T-cell (primary cell): ENCODE data around the gene STX8. TPM values are rescaled to one million over a fixed set of nuclear protein-coding genes. Genes with fewer than 3 reads are reported as not detected.

Experiments used
- ATAC-seq, 4 experiments: fragments of 200-7000 bp in 3 of 4; fragments of 150-1000 bp in 1 of 4; cut with Tn5 transposase; replicated peaks in 1 of 4; 1 replicate in 3 of 4; 2 replicates in 1 of 4; pipeline ENCODE4 v1.10.0; 2021; ENCODE audit warnings: moderate library complexity in 3 of 4, mild to moderate bottlenecking in 2 of 4, moderate number of reproducible peaks in 1 of 4
- CTCF ChIA-PET, 2 donors: fragments of 300-600 bp; sonication (Branson Sonifier 250); formaldehyde crosslinking; loops; one replicate each; lab custom pipeline; 2022; ENCODE audit warnings: antibody characterized with exemption in 2 of 2; lab: Charles Lee
- POLR2A ChIA-PET, 2 donors: fragments of 300-600 bp; sonication (Branson Sonifier 250); formaldehyde crosslinking; loops; one replicate each; lab custom pipeline; 2022; ENCODE audit warnings: antibody characterized with exemption in 2 of 2; lab: Charles Lee
- DNase-seq, 35 experiments: peaks; one replicate each; pipeline versions ENCODE4 v3.0.0 to v3.0.0-alpha.2; 2013 to 2023
- H3K27ac ChIP-seq: one replicate; pipeline ENCODE4 v1.5.1; 2013; ENCODE audit warnings: low read length
- H3K27me3 ChIP-seq, 2 experiments: replicated peaks in 1 of 2; 1 replicate in 1 of 2; 2 replicates in 1 of 2; pipeline versions ENCODE4 v1.6.1 to v1.7.0; 2013; ENCODE audit warnings: low read length in 1 of 2, mixed read lengths in 1 of 2; ENCODE audit not compliant: control insufficient read depth in 2 of 2, insufficient read depth in 2 of 2; ENCODE audit errors: extremely low read depth in 1 of 2
- H3K36me3 ChIP-seq, 2 donors: 1 replicate in 1 of 2; 2 replicates in 1 of 2; pipeline versions ENCODE4 v1.6.1 to v1.7.0; 2013; ENCODE audit warnings: low read length in 1 of 2; ENCODE audit not compliant: control insufficient read depth in 2 of 2, insufficient read depth in 1 of 2; ENCODE audit errors: extremely low read depth in 1 of 2
- H3K4me1 ChIP-seq, 2 experiments: 1 replicate in 1 of 2; 2 replicates in 1 of 2; pipeline versions ENCODE4 v1.6.1 to v1.7.0; 2013; ENCODE audit warnings: low read length in 2 of 2, mixed read lengths in 1 of 2; ENCODE audit not compliant: insufficient read depth in 2 of 2, control insufficient read depth in 1 of 2; ENCODE audit errors: extremely low read depth in 1 of 2
- H3K4me3 ChIP-seq, 2 donors: 1 replicate in 1 of 2; 2 replicates in 1 of 2; pipeline versions ENCODE4 v1.5.1 to v1.7.0; 2013; ENCODE audit warnings: mild to moderate bottlenecking in 2 of 2, low read length in 1 of 2, moderate library complexity in 1 of 2; ENCODE audit not compliant: control insufficient read depth in 1 of 2; ENCODE audit errors: extremely low read depth in 1 of 2
- H3K9me3 ChIP-seq: 2 replicates; pipeline ENCODE4 v1.7.0; 2013
- H3K27ac Mint-ChIP-seq, 2 donors: one replicate each; pipeline ENCODE4 v1.8.0; 2020 to 2021; ENCODE audit warnings: mild to moderate bottlenecking in 2 of 2, mixed read lengths in 2 of 2
- H3K27me3 Mint-ChIP-seq, 2 donors: one replicate each; pipeline ENCODE4 v1.8.0; 2021 to 2022; ENCODE audit warnings: mixed read lengths in 2 of 2
- H3K36me3 Mint-ChIP-seq: one replicate; pipeline ENCODE4 v1.8.0; 2021; ENCODE audit warnings: mixed read lengths
- H3K4me1 Mint-ChIP-seq, 3 donors: one replicate each; pipeline ENCODE4 v1.8.0; 2020 to 2022; ENCODE audit warnings: mixed read lengths in 3 of 3, mild to moderate bottlenecking in 1 of 3
- H3K4me3 Mint-ChIP-seq, 3 donors: one replicate each; pipeline ENCODE4 v1.8.0; 2020 to 2022; ENCODE audit warnings: mild to moderate bottlenecking in 3 of 3, mixed read lengths in 3 of 3, moderate library complexity in 3 of 3
- H3K9me3 Mint-ChIP-seq, 3 donors: one replicate each; pipeline ENCODE4 v1.8.0; 2020 to 2022; ENCODE audit warnings: mixed read lengths in 3 of 3
- WGBS: methylation state at CpG from one replicate; pipeline ENCODE4 v1.1.5; 2013; ENCODE audit warnings: missing lambda C conversion rate; ENCODE audit not compliant: insufficient coverage; 5-methylcytosine and 5-hydroxymethylcytosine counted together
- total RNA-seq, 35 experiments: library from RNA in 6 of 35; stranded (reverse) in 6 of 35; fragments of 120-200 nt in 1 of 35; gene quantifications; one replicate each; pipeline versions ENCODE4 v1.2.1 to v1.2.4 and lab custom pipeline; 2013 to 2026

STX8 gene
- total RNA-seq, 5 donors from 2014 or later (not counting 1 experiment from before 2014, with no cell fraction given) = 34.1 to 65.2 (median 57.8) TPM

DNA sequence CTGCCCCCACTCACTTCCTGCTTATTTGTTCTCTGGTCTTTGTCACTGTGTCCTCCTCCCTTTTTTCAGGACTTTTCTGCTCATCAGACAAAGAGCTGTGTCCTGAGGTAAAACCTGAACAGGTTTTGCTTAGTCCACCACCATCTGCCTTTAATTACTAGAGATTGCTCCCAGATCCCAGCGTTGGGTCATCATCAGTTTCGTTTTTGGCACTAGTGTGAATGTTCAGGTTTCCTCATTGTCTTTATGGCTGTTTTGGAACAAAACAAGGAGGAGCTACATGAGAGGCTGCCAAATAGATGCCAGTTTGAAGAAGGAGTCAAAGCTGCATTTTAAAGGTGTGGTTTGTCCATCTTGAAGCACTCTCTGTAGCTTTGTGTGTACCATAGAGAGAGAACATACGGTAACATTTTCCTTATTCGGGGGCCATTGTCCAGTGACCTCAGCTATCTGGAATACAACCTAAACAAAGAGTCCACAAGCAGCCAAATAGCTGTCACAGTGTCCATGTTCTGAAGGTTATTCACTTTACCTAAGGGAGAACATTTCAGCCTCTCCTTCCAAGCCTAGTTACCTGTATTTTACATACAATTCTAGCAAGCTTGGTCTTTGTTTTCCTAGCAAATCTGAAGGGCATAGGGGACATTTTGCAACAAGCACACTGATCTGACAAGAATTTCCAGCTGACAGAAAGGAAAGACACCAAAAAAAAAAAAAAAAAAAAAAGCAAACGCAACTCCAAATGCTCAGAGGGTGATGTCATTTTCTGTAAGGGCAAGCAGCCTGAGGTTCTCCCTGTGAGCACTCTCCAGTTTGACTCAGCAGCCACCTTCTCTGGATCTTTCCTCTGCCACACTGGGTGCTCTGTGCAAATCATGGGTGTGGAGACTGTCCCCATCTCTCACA lies 358.2 kb downstream of the STX8 start:
- Histone ChIP-seq H3K4me3 (no peak overlapping the region), H3K27ac (no peak overlapping the region), H3K9me3 (peaks cover 2% of the 10 kb centered on the region), H3K27me3 (peaks cover 0 to 18% of the 10 kb centered on the region in 2 experiments), H3K4me1 (no peaks in the 10 kb centered on the region), H3K36me3 (no peaks in the 10 kb centered on the region)
- POLR2A ChIA-PET = interaction anchor here in 1 of 2 donors (0.6 kb wide), 1 partner anchor 1273 kb away, joined by 3 read pairs; no protein-coding TSS in a partner anchor
- Mint-ChIP-seq H3K4me1 (no peaks in the 10 kb centered on the region), H3K27me3 (no peaks in the 10 kb centered on the region), H3K36me3 (peaks cover 3% of the 10 kb centered on the region), H3K4me3 (no peak overlapping the region), H3K9me3 (peaks cover 0 to 21% (median 16%) of the 10 kb centered on the region in 3 donors), H3K27ac (no peak overlapping the region)
- 83% methylated on average over 1 of the region's 5 CpGs for WGBS
- CTCF ChIA-PET = no interaction called here
- ATAC-seq = no peak
- no peak for DNase-seq

DNA sequence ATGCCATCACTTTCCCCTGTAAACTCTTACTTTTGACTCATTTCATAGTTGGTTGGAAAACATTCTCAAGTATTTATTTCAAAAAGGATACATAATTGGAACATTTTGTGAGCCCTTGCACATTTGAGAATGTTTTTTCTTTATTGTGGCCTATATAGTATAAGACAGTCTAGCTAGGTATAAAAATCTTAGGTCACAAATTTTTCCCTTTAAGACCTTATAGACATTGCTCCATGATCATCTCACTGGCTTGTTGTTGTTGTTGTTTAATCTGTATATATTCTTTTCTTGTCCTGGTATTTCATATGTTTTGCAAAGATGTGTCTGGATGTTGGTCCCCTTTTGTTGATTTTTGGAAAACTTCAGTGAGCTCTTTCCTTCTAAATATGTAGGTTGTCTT lies 360.2 kb downstream of the STX8 start:
- Mint-ChIP-seq H3K27me3 (no peaks in the 10 kb centered on the region), H3K9me3 (peaks cover 0 to 21% (median 16%) of the 10 kb centered on the region in 3 donors), H3K36me3 (peaks cover 3% of the 10 kb centered on the region), H3K4me1 (no peaks in the 10 kb centered on the region), H3K27ac (no peak overlapping the region), H3K4me3 (no peak overlapping the region)
- Histone ChIP-seq H3K27ac (no peak overlapping the region), H3K36me3 (no peaks in the 10 kb centered on the region), H3K4me3 (no peak overlapping the region), H3K4me1 (no peaks in the 10 kb centered on the region), H3K27me3 (peaks cover 0 to 15% of the 10 kb centered on the region in 2 experiments), H3K9me3 (peaks cover 2% of the 10 kb centered on the region)
- ChIA-PET CTCF (interaction anchor here in 1 of 2 donors (0.5 kb wide), 1 partner anchor 273 kb away, joined by 4 read pairs; no protein-coding TSS in a partner anchor), POLR2A (no interaction called here)
- DNase-seq = no peak
- ATAC-seq = no peak

DNA sequence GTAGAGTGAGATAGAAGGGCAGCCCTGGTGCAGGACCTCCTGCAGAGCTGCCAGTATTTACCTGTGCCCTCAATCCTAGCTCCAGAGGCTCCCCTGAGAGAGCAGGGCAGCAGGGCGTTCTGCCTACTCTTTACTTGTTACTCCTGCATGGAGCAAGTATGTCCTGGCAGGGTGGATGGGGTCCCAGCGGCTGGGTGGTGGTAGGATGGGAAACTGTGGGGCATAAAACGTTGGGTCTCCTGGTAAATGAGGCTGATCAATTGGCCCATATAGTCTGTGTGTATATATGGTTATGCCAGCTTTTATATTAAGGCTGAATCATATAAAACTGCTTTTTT lies 362.3 kb downstream of the STX8 start:
- no peak overlapping the region for H3K27ac Mint-ChIP-seq
- H3K36me3 ChIP-seq = no peaks in the 10 kb centered on the region
- peaks cover 0 to 7% of the 10 kb centered on the region in 2 experiments for H3K27me3 ChIP-seq
- no peak for ATAC-seq
- no peak overlapping the region for H3K4me3 ChIP-seq
- no peak overlapping the region for H3K4me3 Mint-ChIP-seq
- peaks cover 0 to 21% (median 16%) of the 10 kb centered on the region in 3 donors for H3K9me3 Mint-ChIP-seq
- CTCF ChIA-PET = no interaction called here
- no peaks in the 10 kb centered on the region for H3K27me3 Mint-ChIP-seq
- H3K27ac ChIP-seq = no peak overlapping the region
- 79% methylated on average over 3 of the region's 3 CpGs for WGBS
- peaks cover 2% of the 10 kb centered on the region for H3K9me3 ChIP-seq
- no peak for DNase-seq
- no peaks in the 10 kb centered on the region for H3K4me1 ChIP-seq
- no peaks in the 10 kb centered on the region for H3K4me1 Mint-ChIP-seq
- peaks cover 3% of the 10 kb centered on the region for H3K36me3 Mint-ChIP-seq
- POLR2A ChIA-PET = no interaction called here

DNA sequence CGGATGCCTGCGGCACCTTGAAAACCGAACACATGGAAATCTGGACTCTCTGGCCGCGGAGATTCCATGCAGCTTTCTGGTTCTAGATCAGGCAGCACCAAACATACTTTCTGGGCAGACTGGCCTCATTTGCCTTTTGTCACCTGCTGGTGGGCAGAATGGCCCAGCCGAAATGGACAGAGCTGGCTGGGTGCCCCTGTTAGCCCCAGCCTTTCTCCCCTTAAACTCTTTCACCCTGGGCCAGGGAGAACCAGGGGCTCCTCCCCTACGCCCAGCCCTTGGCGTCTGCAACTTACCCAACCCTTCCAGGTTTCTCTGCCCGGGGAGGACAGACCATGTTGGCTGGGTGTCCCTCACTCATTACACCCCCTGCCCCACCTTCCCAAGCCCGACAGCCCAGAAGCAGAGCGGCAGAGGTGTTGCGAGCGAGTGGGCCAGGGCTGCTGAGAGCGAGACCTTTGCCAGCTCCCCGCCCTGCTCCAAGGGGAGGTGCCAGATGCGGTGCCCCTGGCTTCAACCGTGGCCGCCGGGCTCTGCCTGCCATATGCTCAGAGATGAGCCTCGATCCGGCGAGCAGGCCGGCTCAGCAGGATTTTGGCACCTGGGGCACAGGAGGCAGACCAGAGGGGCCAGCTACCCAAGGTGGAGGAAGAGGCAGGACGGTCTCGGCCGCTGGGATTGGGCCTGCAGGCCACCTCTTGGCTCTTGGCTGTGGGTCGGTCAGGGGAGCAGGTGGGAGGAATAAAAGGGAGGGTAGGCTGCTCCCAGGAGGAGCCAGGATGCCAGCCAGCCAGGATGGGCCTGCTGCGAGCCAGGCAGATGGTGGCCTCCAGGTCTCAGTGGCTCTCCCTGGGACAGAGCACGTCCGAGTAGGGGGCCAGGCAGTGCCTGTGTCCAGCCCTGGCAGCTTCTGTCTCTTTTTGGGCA lies 363.0 kb downstream of the STX8 start:
- no peaks in the 10 kb centered on the region for H3K4me1 ChIP-seq
- no peak overlapping the region for H3K4me3 Mint-ChIP-seq
- H3K36me3 Mint-ChIP-seq = peaks cover 3% of the 10 kb centered on the region
- WGBS = 88% methylated on average over 28 of the region's 30 CpGs
- no peaks in the 10 kb centered on the region for H3K36me3 ChIP-seq
- H3K27ac Mint-ChIP-seq = no peak overlapping the region
- no peaks in the 10 kb centered on the region for H3K27me3 Mint-ChIP-seq
- no peak for DNase-seq
- peaks cover 0 to 21% (median 16%) of the 10 kb centered on the region in 3 donors for H3K9me3 Mint-ChIP-seq
- H3K9me3 ChIP-seq = peaks cover 2% of the 10 kb centered on the region
- H3K4me3 ChIP-seq = no peak overlapping the region
- H3K27ac ChIP-seq = no peak overlapping the region
- ChIA-PET POLR2A (no interaction called here), CTCF (no interaction called here)
- H3K4me1 Mint-ChIP-seq = no peaks in the 10 kb centered on the region
- no peak for ATAC-seq
- peaks cover 0 to 7% of the 10 kb centered on the region in 2 experiments for H3K27me3 ChIP-seq

DNA sequence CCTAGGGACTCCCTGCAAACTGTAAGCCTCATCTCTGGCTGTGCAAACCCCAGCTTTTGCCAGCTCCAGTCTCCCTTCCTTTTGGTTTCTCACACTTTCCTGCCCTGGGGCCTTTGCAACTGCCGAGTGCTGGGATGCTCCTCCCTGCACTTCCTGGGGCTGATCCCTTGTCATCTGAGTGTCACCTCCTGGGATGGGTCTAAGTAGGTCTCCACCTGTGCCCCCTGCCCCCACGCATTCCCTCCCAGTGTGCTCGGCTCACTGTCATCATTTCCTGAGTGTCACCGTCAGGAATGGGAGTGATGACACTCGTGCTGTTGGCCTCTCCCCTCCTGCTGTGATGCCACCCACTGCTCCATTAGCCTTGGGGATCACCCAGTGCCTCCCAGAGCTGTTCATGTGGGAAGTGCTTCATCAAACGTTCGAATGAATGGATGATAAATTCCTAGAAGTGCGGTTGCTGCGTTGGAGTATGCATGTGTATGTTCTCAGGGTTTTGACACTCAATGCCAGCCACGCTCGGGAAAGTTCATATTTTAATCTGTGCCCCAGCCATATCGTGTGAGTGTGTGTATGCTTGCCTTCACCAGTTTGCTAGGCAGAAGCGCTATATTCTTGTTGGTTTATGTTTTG lies 364.4 kb downstream of the STX8 start:
- H3K27me3 ChIP-seq = peaks cover 0 to 11% of the 10 kb centered on the region in 2 experiments
- H3K9me3 Mint-ChIP-seq = peaks cover 0 to 12% (median 10%) of the 10 kb centered on the region in 3 donors
- no peaks in the 10 kb centered on the region for H3K4me1 Mint-ChIP-seq
- no peak overlapping the region for H3K27ac Mint-ChIP-seq
- no peak overlapping the region for H3K27ac ChIP-seq
- ChIA-PET CTCF (no interaction called here), POLR2A (no interaction called here)
- ATAC-seq (no peak), DNase-seq (no peak)
- no peak overlapping the region for H3K4me3 ChIP-seq
- peaks cover 2% of the 10 kb centered on the region for H3K9me3 ChIP-seq
- no peaks in the 10 kb centered on the region for H3K36me3 ChIP-seq
- no peak overlapping the region for H3K4me3 Mint-ChIP-seq
- 78% methylated on average over 12 of the region's 13 CpGs for WGBS
- peaks cover 3 to 5% of the 10 kb centered on the region in 2 donors for H3K27me3 Mint-ChIP-seq
- H3K36me3 Mint-ChIP-seq = peaks cover 2% of the 10 kb centered on the region
- no peaks in the 10 kb centered on the region for H3K4me1 ChIP-seq

DNA sequence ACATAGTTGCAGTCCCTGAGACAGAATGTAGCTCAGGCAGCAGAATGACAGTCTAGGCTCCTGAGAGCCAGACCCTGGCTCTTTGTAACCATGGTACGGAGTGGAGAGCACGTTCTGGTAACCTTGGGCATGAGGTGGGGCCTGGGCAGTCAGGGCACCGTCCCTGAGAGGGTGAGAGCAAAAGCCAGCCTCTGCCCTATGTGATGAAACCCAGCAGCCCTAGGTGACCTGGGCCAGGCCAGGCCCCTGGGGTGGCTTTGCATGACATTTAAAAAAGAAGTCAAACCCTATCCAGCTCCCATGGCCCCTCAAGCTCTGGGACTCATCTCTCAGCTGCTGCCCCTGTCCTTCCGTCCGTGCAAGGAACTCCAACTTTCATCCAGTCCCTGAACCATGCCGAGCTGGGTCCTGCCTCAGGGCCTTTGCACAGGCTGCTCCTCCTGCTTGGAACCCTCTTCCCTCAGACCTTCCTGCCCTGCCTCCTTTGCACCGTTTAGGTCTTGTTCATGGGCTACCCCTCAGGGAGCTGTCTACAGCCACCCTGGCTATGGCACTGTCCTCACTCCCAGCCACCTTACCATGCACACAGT lies 365.7 kb downstream of the STX8 start:
- ChIA-PET CTCF (no interaction called here), POLR2A (no interaction called here)
- peaks cover 0 to 2% (median 0%) of the 10 kb centered on the region in 3 donors for H3K4me1 Mint-ChIP-seq
- Histone ChIP-seq H3K27me3 (peaks cover 0 to 22% of the 10 kb centered on the region in 2 experiments), H3K9me3 (no peaks in the 10 kb centered on the region), H3K4me1 (no peaks in the 10 kb centered on the region), H3K4me3 (no peak overlapping the region), H3K36me3 (no peaks in the 10 kb centered on the region), H3K27ac (no peak overlapping the region)
- H3K27ac Mint-ChIP-seq = no peak overlapping the region
- H3K36me3 Mint-ChIP-seq = no peaks in the 10 kb centered on the region
- no peaks in the 10 kb centered on the region for H3K9me3 Mint-ChIP-seq
- peaks cover 3 to 11% of the 10 kb centered on the region in 2 donors for H3K27me3 Mint-ChIP-seq
- WGBS = 80% methylated on average over 7 of the region's 7 CpGs
- ATAC-seq = no peak
- H3K4me3 Mint-ChIP-seq = no peak overlapping the region
- DNase-seq = no peak
